K562 (cell line): ENCODE data around the gene GZMM. TPM values are rescaled to one million over a fixed set of nuclear protein-coding genes. Genes with fewer than 3 reads are reported as not detected.

Source experiments
- ATF1 ChIP-seq, 2 experiments: fragments of 450-650 bp in 1 of 2; IDR thresholded peaks; 2 replicates each; pipeline ENCODE4 v1.6.1; 2016; ENCODE audit warnings: missing compliant biosample characterization in 1 of 2, missing genetic modification characterization in 1 of 2
- BHLHE40 ChIP-seq: IDR thresholded peaks from 2 replicates; pipeline ENCODE4 v1.6.1; 2011; ENCODE audit warnings: low read length, improper control_type of control experiment
- CBX5 ChIP-seq: IDR thresholded peaks from 2 replicates; pipeline ENCODE4 v1.6.1; 2014; ENCODE audit warnings: low read depth, borderline replicate concordance
- EP400 ChIP-seq: fragments of 450-650 bp; IDR thresholded peaks from 2 replicates; pipeline ENCODE4 v1.6.1; 2017; ENCODE audit warnings: antibody characterized with exemption, mild to moderate bottlenecking, moderate library complexity
- NFE2 ChIP-seq: IDR thresholded peaks from 2 replicates; pipeline ENCODE4 v1.6.1; 2014; ENCODE audit warnings: antibody characterized with exemption, low read depth
- PML ChIP-seq: IDR thresholded peaks from 2 replicates; pipeline ENCODE4 v1.6.1; 2012; ENCODE audit warnings: low read length, inconsistent platforms
- RB1 ChIP-seq: fragments of 450-650 bp; IDR thresholded peaks from 2 replicates; pipeline ENCODE4 v1.6.1; 2017; ENCODE audit warnings: low read depth, mild to moderate bottlenecking
- RBBP5 ChIP-seq: fragments of 200-600 bp; sonication (generic); IDR thresholded peaks from 2 replicates; pipeline ENCODE4 v1.6.1; 2012; ENCODE audit warnings: borderline replicate concordance, mild to moderate bottlenecking, low read length, control low read depth, inconsistent platforms; ENCODE audit not compliant: insufficient read depth, poor library complexity, severe bottlenecking
- SMAD4 ChIP-seq: fragments of 250-450 bp; sonication (Bioruptor Pico); conservative IDR thresholded peaks from 2 replicates; pipeline ENCODE4 v1.8.0; 2021; ENCODE audit warnings: inconsistent platforms, mild to moderate bottlenecking, moderate library complexity
- TCF3 ChIP-seq: sonication (generic); formaldehyde crosslinking; IDR thresholded peaks from 2 replicates; pipeline ENCODE4 v1.4.0; 2020; ENCODE audit warnings: mild to moderate bottlenecking, missing genetic modification reagents
- ZNF41 ChIP-seq: fragments of 250-450 bp; sonication (Bioruptor Pico); conservative IDR thresholded peaks from 2 replicates; pipeline ENCODE4 v1.4.0; 2020; ENCODE audit warnings: mild to moderate bottlenecking
- polyA plus RNA-seq, 8 experiments: library from polyadenylated mRNA; depleted of rRNA in 4 of 8; stranded (reverse) in 5 of 8; unstranded in 3 of 8; fragments of >200 nt; fragmentation: Nextera tagmentation in 2 of 8; fragmentation: Illumina TruSeq in 1 of 8; extraction: Ambion mirVana in 2 of 8; extraction: Trizol in 1 of 8; gene quantifications; 2 replicates each; pipeline versions ENCODE4 v1.2.1 to v1.2.3, GENCODE V29; 2011 to 2014; ENCODE audit warnings: inconsistent platforms in 1 of 8, missing spikeins in 1 of 8
- total RNA-seq, 7 experiments: library from RNA; depleted of rRNA in 6 of 7; stranded (reverse); fragments of >200 nt in 6 of 7; fragmentation: Illumina TruSeq in 2 of 7; extraction: Trizol in 2 of 7; gene quantifications; 2 replicates each; pipeline versions ENCODE4 v1.2.1 to v1.2.3, GENCODE V29; 2011 to 2021; ENCODE audit warnings: low replicate concordance in 1 of 7
- TF ChIP-seq, protein P1 (sequence below): fragments of 450-650 bp; IDR thresholded peaks from 2 replicates; pipeline ENCODE4 v1.6.1; 2017; ENCODE audit warnings: antibody characterized with exemption, mild to moderate bottlenecking
- TF ChIP-seq, protein P2 (sequence below): fragments of 250-450 bp; sonication (Bioruptor Pico); IDR thresholded peaks from 2 replicates; pipeline ENCODE4 v1.8.0; 2021; ENCODE audit warnings: mild to moderate bottlenecking, moderate library complexity
- TF ChIP-seq, protein P3 (sequence below): fragments of 450-650 bp; IDR thresholded peaks from 2 replicates; pipeline ENCODE4 v1.6.1; 2017; ENCODE audit warnings: mild to moderate bottlenecking, moderate library complexity
- TF ChIP-seq, protein P4 (sequence below): fragments of 250-450 bp; sonication (Bioruptor Pico); IDR thresholded peaks from 2 replicates; pipeline ENCODE4 v1.5.1; 2021; ENCODE audit warnings: mild to moderate bottlenecking
- TF ChIP-seq, protein P5 (sequence below): fragments of 450-650 bp; IDR thresholded peaks from 2 replicates; pipeline ENCODE4 v1.6.1; 2018; ENCODE audit not compliant: partially characterized antibody

GZMM gene
- total and polyA plus RNA-seq, 9 of the 15 experiments (the other 6 are each of a cell fraction or from before 2014, with no cell fraction given) = 0.08 to 2.6 (median 0.70) TPM; not detected in 2

DNA sequence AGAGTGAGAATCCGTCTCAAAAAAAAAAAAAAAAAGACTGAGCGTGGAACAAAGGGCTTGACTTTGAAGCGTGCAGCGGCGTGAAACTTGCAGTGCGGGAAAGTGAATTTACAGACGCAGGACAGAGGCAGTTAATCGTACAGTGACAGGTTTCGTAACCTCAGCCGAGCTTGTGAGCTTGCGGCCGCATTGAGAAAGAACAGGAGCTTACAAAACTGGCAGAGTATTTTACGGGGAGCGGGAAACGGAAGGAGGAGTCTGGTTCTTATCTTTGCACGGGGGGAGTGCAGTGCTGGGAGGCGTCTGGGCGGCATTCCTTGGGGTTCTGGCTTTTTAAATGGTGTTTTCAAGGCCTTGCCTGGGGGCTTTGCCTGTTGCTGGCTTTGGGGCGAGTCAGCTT lies 22.6 kb downstream of the GZMM start (continued):
- TF ChIP-seq, protein P1, sequence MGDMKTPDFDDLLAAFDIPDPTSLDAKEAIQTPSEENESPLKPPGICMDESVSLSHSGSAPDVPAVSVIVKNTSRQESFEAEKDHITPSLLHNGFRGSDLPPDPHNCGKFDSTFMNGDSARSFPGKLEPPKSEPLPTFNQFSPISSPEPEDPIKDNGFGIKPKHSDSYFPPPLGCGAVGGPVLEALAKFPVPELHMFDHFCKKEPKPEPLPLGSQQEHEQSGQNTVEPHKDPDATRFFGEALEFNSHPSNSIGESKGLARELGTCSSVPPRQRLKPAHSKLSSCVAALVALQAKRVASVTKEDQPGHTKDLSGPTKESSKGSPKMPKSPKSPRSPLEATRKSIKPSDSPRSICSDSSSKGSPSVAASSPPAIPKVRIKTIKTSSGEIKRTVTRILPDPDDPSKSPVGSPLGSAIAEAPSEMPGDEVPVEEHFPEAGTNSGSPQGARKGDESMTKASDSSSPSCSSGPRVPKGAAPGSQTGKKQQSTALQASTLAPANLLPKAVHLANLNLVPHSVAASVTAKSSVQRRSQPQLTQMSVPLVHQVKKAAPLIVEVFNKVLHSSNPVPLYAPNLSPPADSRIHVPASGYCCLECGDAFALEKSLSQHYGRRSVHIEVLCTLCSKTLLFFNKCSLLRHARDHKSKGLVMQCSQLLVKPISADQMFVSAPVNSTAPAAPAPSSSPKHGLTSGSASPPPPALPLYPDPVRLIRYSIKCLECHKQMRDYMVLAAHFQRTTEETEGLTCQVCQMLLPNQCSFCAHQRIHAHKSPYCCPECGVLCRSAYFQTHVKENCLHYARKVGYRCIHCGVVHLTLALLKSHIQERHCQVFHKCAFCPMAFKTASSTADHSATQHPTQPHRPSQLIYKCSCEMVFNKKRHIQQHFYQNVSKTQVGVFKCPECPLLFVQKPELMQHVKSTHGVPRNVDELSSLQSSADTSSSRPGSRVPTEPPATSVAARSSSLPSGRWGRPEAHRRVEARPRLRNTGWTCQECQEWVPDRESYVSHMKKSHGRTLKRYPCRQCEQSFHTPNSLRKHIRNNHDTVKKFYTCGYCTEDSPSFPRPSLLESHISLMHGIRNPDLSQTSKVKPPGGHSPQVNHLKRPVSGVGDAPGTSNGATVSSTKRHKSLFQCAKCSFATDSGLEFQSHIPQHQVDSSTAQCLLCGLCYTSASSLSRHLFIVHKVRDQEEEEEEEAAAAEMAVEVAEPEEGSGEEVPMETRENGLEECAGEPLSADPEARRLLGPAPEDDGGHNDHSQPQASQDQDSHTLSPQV = peak; percentile 43; the same call in 1 of the 2 replicates
- TF ChIP-seq, protein P2, sequence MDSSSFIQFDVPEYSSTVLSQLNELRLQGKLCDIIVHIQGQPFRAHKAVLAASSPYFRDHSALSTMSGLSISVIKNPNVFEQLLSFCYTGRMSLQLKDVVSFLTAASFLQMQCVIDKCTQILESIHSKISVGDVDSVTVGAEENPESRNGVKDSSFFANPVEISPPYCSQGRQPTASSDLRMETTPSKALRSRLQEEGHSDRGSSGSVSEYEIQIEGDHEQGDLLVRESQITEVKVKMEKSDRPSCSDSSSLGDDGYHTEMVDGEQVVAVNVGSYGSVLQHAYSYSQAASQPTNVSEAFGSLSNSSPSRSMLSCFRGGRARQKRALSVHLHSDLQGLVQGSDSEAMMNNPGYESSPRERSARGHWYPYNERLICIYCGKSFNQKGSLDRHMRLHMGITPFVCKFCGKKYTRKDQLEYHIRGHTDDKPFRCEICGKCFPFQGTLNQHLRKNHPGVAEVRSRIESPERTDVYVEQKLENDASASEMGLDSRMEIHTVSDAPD (CRISPR knock-in tag) = no peak
- TF ChIP-seq ATF1 (CRISPR knock-in tag; IDR thresholded peaks at IDR 0.05) (no peak), ATF1 (tag; IDR thresholded peaks at IDR 0.05) (0 out of 2 replicates have a peak, but pooled peaks have one; percentile 19), EP400 (peak; percentile 52), PML (peak; percentile 54; the same call in 1 of the 2 replicates), RB1 (peak; percentile 45; the same call in 1 of the 2 replicates), TCF3 (CRISPR knock-in tag) (peak; percentile 25; the same call in 1 of the 2 replicates), NFE2 (no peak), ZNF41 (CRISPR knock-in tag) (no peak), CBX5 (peak; percentile 79; the same call in 1 of the 2 replicates), SMAD4 (peak; percentile 91), BHLHE40 (peak; percentile 75), RBBP5 (peak; percentile 52)
- TF ChIP-seq, protein P3, sequence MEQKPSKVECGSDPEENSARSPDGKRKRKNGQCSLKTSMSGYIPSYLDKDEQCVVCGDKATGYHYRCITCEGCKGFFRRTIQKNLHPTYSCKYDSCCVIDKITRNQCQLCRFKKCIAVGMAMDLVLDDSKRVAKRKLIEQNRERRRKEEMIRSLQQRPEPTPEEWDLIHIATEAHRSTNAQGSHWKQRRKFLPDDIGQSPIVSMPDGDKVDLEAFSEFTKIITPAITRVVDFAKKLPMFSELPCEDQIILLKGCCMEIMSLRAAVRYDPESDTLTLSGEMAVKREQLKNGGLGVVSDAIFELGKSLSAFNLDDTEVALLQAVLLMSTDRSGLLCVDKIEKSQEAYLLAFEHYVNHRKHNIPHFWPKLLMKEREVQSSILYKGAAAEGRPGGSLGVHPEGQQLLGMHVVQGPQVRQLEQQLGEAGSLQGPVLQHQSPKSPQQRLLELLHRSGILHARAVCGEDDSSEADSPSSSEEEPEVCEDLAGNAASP = no peak
- TF ChIP-seq, protein P4, sequence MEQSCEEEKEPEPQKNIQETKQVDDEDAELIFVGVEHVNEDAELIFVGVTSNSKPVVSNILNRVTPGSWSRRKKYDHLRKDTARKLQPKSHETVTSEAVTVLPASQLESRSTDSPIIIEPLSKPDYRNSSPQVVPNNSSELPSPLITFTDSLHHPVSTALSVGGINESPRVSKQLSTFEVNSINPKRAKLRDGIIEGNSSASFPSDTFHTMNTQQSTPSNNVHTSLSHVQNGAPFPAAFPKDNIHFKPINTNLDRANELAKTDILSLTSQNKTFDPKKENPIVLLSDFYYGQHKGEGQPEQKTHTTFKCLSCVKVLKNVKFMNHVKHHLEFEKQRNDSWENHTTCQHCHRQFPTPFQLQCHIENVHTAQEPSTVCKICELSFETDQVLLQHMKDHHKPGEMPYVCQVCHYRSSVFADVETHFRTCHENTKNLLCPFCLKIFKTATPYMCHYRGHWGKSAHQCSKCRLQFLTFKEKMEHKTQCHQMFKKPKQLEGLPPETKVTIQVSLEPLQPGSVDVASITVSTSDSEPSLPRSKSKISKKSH (CRISPR knock-in tag) = no peak
- TF ChIP-seq, protein P5, sequence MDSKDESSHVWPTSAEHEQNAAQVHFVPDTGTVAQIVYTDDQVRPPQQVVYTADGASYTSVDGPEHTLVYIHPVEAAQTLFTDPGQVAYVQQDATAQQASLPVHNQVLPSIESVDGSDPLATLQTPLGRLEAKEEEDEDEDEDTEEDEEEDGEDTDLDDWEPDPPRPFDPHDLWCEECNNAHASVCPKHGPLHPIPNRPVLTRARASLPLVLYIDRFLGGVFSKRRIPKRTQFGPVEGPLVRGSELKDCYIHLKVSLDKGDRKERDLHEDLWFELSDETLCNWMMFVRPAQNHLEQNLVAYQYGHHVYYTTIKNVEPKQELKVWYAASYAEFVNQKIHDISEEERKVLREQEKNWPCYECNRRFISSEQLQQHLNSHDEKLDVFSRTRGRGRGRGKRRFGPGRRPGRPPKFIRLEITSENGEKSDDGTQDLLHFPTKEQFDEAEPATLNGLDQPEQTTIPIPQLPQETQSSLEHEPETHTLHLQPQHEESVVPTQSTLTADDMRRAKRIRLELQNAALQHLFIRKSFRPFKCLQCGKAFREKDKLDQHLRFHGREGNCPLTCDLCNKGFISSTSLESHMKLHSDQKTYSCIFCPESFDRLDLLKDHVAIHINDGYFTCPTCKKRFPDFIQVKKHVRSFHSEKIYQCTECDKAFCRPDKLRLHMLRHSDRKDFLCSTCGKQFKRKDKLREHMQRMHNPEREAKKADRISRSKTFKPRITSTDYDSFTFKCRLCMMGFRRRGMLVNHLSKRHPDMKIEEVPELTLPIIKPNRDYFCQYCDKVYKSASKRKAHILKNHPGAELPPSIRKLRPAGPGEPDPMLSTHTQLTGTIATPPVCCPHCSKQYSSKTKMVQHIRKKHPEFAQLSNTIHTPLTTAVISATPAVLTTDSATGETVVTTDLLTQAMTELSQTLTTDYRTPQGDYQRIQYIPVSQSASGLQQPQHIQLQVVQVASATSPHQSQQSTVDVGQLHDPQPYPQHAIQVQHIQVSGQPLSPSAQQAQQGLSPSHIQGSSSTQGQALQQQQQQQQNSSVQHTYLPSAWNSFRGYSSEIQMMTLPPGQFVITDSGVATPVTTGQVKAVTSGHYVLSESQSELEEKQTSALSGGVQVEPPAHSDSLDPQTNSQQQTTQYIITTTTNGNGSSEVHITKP = peak; percentile 23
